Measurements from ENCODE around the gene NEK11.

DNA sequence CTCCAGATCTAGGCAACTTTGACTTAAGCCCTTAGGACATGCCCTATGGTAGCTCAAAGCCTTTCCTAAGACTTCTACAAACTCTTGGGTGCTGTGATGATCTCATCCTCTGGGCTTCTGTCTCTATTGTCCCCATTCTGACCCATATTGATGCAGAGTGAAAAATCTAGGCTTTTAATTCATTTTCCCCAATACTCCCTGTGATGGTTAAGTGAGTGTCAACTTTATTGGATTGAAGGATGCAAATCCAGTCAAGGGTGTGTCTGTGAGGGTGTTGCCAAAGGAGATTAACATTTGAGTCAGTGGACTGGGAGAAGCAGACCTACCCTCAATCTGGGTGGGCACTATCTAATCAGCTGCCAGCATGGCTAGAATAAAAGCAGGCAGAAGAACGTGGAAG, 257.6 kb downstream of the NEK11 start:
- TF ChIP-seq SIN3A (IDR thresholded peaks at IDR 0.05; ENCODE audit: borderline replicate concordance, insufficient read depth, low read depth, low read length) = no peak
- TF ChIP-seq, protein P1, sequence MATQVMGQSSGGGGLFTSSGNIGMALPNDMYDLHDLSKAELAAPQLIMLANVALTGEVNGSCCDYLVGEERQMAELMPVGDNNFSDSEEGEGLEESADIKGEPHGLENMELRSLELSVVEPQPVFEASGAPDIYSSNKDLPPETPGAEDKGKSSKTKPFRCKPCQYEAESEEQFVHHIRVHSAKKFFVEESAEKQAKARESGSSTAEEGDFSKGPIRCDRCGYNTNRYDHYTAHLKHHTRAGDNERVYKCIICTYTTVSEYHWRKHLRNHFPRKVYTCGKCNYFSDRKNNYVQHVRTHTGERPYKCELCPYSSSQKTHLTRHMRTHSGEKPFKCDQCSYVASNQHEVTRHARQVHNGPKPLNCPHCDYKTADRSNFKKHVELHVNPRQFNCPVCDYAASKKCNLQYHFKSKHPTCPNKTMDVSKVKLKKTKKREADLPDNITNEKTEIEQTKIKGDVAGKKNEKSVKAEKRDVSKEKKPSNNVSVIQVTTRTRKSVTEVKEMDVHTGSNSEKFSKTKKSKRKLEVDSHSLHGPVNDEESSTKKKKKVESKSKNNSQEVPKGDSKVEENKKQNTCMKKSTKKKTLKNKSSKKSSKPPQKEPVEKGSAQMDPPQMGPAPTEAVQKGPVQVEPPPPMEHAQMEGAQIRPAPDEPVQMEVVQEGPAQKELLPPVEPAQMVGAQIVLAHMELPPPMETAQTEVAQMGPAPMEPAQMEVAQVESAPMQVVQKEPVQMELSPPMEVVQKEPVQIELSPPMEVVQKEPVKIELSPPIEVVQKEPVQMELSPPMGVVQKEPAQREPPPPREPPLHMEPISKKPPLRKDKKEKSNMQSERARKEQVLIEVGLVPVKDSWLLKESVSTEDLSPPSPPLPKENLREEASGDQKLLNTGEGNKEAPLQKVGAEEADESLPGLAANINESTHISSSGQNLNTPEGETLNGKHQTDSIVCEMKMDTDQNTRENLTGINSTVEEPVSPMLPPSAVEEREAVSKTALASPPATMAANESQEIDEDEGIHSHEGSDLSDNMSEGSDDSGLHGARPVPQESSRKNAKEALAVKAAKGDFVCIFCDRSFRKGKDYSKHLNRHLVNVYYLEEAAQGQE (IDR thresholded peaks at IDR 0.05; ENCODE audit: insufficient read depth in 1 of 2, low read depth in 2 of 2, low read length in 1 of 2) = no peak
- TF ChIP-seq CTCF (IDR thresholded peaks at IDR 0.05) = no peak

All from Panc1 (cell line).